HG02885 (cell line): Measurements from ENCODE around the gene COMMD1.

Experiments
- ATAC-seq: cut with Tn5 transposase; IDR thresholded peaks from one replicate; pipeline ENCODE4 v1.9.1; 2021; ENCODE audit warnings: mild to moderate bottlenecking; ENCODE audit not compliant: unreplicated experiment, poor library complexity

The COMMD1 gene

GRCh38 chr2:62055724-62056336 lies 150.4 kb downstream of the COMMD1 start:
- ATAC-seq = no peak

- no peak for ATAC-seq
These were observed 150.9 kb downstream of the COMMD1 start for GRCh38 chr2:62056341-62056740.

GRCh38 chr2:62065243-62065642 lies 159.8 kb downstream of the COMMD1 start:
- no peak for ATAC-seq

GRCh38 chr2:62071126-62071598 lies 165.7 kb downstream of the COMMD1 start:
- no peak for ATAC-seq

- ATAC-seq = no peak
These were observed 166.5 kb downstream of the COMMD1 start for GRCh38 chr2:62071760-62072680.

- no peak for ATAC-seq
These were observed 168.8 kb downstream of the COMMD1 start for GRCh38 chr2:62074233-62074632.

- no peak for ATAC-seq
These were observed 171.6 kb downstream of the COMMD1 start for GRCh38 chr2:62076980-62077638.

GRCh38 chr2:62084801-62085200 lies 179.3 kb downstream of the COMMD1 start:
- ATAC-seq = no peak

GRCh38 chr2:62089658-62090057 lies 184.2 kb downstream of the COMMD1 start:
- ATAC-seq = no peak

GRCh38 chr2:62091471-62091870 lies 186.0 kb downstream of the COMMD1 start:
- no peak for ATAC-seq

GRCh38 chr2:62099050-62099449 lies 193.6 kb downstream of the COMMD1 start:
- ATAC-seq = no peak

- peak; percentile 89 for ATAC-seq
These were observed 194.2 kb downstream of the COMMD1 start for GRCh38 chr2:62099523-62100175.

- no peak for ATAC-seq
These were observed 196.4 kb downstream of the COMMD1 start for GRCh38 chr2:62101886-62102285.

GRCh38 chr2:62102402-62102920 lies 197.0 kb downstream of the COMMD1 start:
- ATAC-seq = no peak

- no peak for ATAC-seq
These were observed 204.1 kb downstream of the COMMD1 start for GRCh38 chr2:62109554-62109953.

GRCh38 chr2:62110415-62111025 lies 205.0 kb downstream of the COMMD1 start:
- ATAC-seq = no peak

- no peak for ATAC-seq
These were observed 206.7 kb downstream of the COMMD1 start for GRCh38 chr2:62112179-62112578.

GRCh38 chr2:62114564-62114963 lies 209.1 kb downstream of the COMMD1 start:
- no peak for ATAC-seq

GRCh38 chr2:62116983-62117382 lies 211.5 kb downstream of the COMMD1 start:
- no peak for ATAC-seq

- no peak for ATAC-seq
These were observed 212.7 kb downstream of the COMMD1 start for GRCh38 chr2:62118160-62118559.
